ENCODE data around the gene CINP. TPM values are rescaled to one million over a fixed set of nuclear protein-coding genes. Genes with fewer than 3 reads are reported as not detected.

CINP gene
- total and polyA plus RNA-seq, 9 donors, result 26.2 to 35.0 (median 30.9) TPM

Other genes with a start within 250 kb of the CINP start
- 20.0 TPM for gene WDR20, start 223.0 kb downstream of the CINP start, total RNA-seq
- gene WDR20, start 223.0 kb downstream of the CINP start, polyA plus RNA-seq (ENCODE audit: insufficient read depth in 1 of 8, insufficient read length in 8 of 8, low replicate concordance in 1 of 8), result 10 to 100 TPM; 21.9 to 28.9 (median 25.0) TPM
- 9.2 TPM for gene MOK, start 57.7 kb downstream of the CINP start, total RNA-seq
- gene MOK, start 57.7 kb downstream of the CINP start, polyA plus RNA-seq (ENCODE audit: insufficient read depth in 1 of 8, insufficient read length in 8 of 8, low replicate concordance in 1 of 8), result 10 to 100 TPM in 4 of 8 donors, 1 to 10 TPM in 4; 8.6 to 14.0 (median 10.6) TPM
- gene ZNF839, start 43.1 kb downstream of the CINP start, total RNA-seq, result 8.2 TPM
- gene ZNF839, start 43.1 kb downstream of the CINP start, polyA plus RNA-seq (ENCODE audit: insufficient read depth in 1 of 8, insufficient read length in 8 of 8, low replicate concordance in 1 of 8), result 10 to 100 TPM in 4 of 8 donors, 1 to 10 TPM in 4; 7.7 to 12.5 (median 9.6) TPM
- 8.3 TPM for gene TECPR2, start 51 bp upstream of the CINP start, total RNA-seq
- 10 to 100 TPM; 10.7 to 15.1 (median 12.2) TPM for gene TECPR2, start 51 bp upstream of the CINP start, polyA plus RNA-seq (ENCODE audit: insufficient read depth in 1 of 8, insufficient read length in 8 of 8, low replicate concordance in 1 of 8)
- gene ANKRD9, start 146.9 kb upstream of the CINP start, total RNA-seq, result 17.9 TPM
- 10 to 100 TPM in 6 of 8 donors, 1 to 10 TPM in 2; 9.1 to 23.5 (median 12.3) TPM for gene ANKRD9, start 146.9 kb upstream of the CINP start, polyA plus RNA-seq (ENCODE audit: insufficient read depth in 1 of 8, insufficient read length in 8 of 8, low replicate concordance in 1 of 8)
- 16.2 TPM for gene RCOR1, start 229.8 kb upstream of the CINP start, total RNA-seq
- 10 to 100 TPM; 22.2 to 38.7 (median 29.6) TPM for gene RCOR1, start 229.8 kb upstream of the CINP start, polyA plus RNA-seq (ENCODE audit: insufficient read depth in 1 of 8, insufficient read length in 8 of 8, low replicate concordance in 1 of 8)

All from muscle of leg (tissue), 9 donors.